ENCODE data around the gene DCUN1D2.
A peak's percentile ranks its signal among the peaks of the same experiment; 100 is the strongest.

Gene DCUN1D2

DNA sequence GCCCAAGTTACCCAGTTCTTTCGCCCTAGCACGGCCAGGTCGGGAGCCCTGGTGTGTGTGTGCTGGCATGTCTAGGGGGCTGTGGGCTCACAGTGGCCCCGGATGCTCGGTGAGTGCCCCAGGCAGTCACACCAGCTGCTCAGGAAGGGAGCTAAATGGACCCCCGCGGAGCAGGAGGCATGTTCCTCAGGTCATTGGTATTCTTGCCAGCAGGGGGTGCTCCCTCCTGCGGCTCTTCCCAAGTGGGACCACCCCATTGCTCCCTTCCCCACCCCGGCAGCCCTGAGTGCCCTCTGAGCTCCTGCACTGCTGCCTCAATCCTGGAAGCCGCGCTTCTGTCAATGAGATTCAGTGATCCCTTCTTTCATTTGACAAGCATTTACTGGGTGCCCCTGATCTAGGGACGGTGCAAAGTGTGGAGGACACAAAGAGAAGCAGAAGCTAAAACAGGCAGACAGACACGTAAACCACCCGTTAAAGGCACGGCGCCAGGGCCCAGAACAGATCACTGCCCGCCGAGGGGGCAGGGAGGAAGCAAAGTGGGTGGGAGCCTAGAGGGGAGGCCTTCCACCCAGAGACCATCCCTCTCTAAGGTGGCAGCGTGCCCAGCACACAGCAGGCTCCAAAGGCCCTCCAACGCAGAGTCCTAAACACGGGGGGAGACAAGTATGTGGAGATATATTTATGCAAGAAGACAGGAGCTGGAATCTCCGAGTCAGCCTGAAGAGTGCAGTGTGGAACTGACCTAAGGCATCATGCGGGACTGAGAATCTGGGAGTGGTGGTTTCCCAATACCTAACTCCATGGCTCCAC is 32.1 kb downstream of the DCUN1D2 start:
- H3K4me3 ChIP-seq (ENCODE audit: low read depth, low read length), result peak overlapping the region; percentile 5
- peak; percentile 74 for TF ChIP-seq CTCF (conservative IDR thresholded peaks at IDR 0.05; ENCODE audit: low read depth, low read length)
- DNase-seq (ENCODE audit: low read depth), result peak; percentile 90

- H3K4me3 ChIP-seq (ENCODE audit: low read depth, low read length), result no peak overlapping the region
- TF ChIP-seq CTCF (conservative IDR thresholded peaks at IDR 0.05; ENCODE audit: low read depth, low read length), result peak; percentile 38
- DNase-seq (ENCODE audit: low read depth), result peak; percentile 11
Measured at GRCh38 chr13:113457510-113457909, 33.0 kb downstream of the DCUN1D2 start.

DNA sequence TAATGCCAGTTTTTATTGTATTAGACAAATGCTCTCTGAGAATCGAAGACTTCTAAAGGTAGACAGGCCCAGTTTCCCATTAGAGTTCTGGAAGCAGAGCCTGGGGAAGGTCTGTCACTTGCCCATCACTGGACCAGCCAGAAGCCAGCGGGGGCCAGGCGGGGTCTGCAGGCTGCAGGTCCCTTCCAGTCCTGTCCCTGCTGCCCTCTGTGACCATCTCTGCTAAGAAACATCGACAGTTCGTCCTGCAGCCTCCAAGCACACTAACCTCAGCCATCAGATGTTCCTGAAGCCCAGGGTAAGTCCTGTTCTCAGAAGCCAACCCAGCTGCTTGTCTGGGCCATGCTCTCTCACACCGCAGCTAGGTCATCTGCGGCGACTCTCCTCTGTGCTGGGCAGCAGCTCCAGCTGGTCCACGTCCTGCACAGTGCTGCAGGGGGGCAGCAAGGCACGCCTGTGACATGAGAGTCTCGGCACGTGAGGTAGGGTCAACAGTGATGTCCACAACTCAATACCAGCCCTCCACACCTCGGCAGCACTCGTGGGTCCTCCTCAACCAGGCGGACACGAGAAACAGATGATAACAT is 34.3 kb downstream of the DCUN1D2 start:
- TF ChIP-seq CTCF (conservative IDR thresholded peaks at IDR 0.05; ENCODE audit: low read depth, low read length), result no peak
- H3K4me3 ChIP-seq (ENCODE audit: low read depth, low read length), result no peak overlapping the region
- no peak for DNase-seq (ENCODE audit: low read depth)

- no peak overlapping the region for H3K4me3 ChIP-seq (ENCODE audit: low read depth, low read length)
- DNase-seq (ENCODE audit: low read depth), result no peak
- no peak for TF ChIP-seq CTCF (conservative IDR thresholded peaks at IDR 0.05; ENCODE audit: low read depth, low read length)
Measured at GRCh38 chr13:113455384-113455783, 35.1 kb downstream of the DCUN1D2 start.

DNA sequence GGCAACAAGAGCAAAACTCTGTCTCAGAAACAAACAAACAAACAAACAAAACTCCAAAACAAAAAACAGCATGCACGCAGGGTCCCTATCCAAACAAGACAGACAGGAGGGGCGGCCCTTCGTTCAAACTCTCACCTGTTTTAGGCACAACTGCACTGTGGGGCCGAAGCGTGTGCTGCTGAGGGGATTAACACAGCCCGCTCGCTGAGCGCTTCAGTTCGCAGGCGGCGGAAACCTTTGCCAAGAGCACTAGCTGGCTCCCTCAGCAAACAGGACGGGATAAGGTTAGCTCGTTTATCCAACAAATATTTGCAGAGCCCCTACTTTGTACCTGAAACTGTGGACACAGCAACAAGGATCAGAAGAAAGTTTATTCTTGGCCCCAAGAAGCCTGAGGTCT is 35.6 kb downstream of the DCUN1D2 start:
- H3K4me3 ChIP-seq (ENCODE audit: low read depth, low read length), result no peak overlapping the region
- no peak for TF ChIP-seq CTCF (conservative IDR thresholded peaks at IDR 0.05; ENCODE audit: low read depth, low read length)
- no peak for DNase-seq (ENCODE audit: low read depth)

DNA sequence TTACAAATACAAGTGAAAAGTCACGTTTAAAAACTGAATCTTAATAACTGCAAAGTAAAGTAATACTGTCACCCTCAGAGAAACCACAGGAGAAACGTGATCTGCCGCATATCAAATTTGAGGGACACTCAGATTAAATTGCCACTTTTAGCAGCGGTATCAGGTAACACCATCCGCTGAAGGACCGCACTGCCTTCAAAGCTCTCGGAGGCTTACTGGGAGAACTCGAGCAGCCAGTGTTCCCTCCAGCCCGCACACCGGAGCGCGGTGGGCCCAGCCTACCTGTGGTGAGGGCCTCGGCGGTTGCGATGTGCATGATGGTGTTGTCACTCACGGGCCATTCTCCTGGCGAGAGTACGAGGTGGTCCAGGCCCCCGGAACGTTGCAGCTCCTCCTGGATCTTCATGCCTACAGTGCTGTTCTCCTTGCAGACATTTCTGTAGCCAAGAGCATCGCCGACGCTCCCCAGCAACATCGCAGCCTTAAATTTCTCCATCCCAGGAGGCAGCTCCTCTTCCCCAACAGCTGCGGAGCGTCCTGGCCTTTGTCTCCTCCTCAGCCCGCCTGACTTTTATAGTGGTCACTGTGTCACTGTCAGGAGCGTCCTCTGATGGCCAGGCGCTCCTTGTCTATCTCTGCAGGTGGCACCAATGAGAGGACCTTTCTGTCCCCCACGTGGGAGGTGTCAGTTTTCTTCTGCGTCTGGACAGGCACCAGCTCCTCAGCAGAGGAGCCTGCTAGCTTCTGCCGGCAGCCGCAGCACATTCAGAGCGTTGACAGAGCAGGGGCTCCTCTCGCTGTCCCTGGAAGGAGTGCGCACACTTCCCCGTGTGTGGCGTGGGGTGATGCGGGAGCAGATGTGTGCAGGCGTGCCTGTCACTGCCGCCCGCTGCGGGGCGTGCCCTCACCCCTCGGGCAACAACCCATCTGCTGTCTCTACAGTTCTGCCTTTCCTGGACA is 37.3 kb downstream of the DCUN1D2 start, which contains the start of gene ADPRHL1:
TSS of gene ADPRHL1 (minus strand) at position 547 of the 960 bp plus-strand sequence. CDS start at position 496, 51 bp downstream.
- no peak within 1 kb of the TSS for H3K4me3 ChIP-seq (ENCODE audit: low read depth, low read length)
- no peak for DNase-seq (ENCODE audit: low read depth)
- TF ChIP-seq CTCF (conservative IDR thresholded peaks at IDR 0.05; ENCODE audit: low read depth, low read length), result no peak

Measured in choroid plexus epithelial cell (primary cell).